HK-2 (cell line): ENCODE results near the gene TMA16.

Experiments
- DNase-seq: peaks from one replicate; pipeline ENCODE4 v3.0.0-alpha.2; 2018; ENCODE audit not compliant: unreplicated experiment

TMA16 gene

GRCh38 chr4:163563592-163563991 is 69.1 kb downstream of the TMA16 start:
- DNase-seq, result no peak

GRCh38 chr4:163564221-163564720 is 69.8 kb downstream of the TMA16 start:
- DNase-seq, result no peak

GRCh38 chr4:163565226-163566135 is 71.0 kb downstream of the TMA16 start:
- DNase-seq, result no peak

- no peak for DNase-seq
Measured at GRCh38 chr4:163566257-163566796, 71.8 kb downstream of the TMA16 start.

- DNase-seq, result no peak
Measured at GRCh38 chr4:163568843-163569242, 74.4 kb downstream of the TMA16 start.
